ENCODE results near the gene TNFRSF21.
"Not testable (repeated sequence)": the region's sequence is repeated elsewhere in the genome, so short reads cannot be mapped to it uniquely, and the experiment has no call there.

Gene TNFRSF21

GRCh38 chr6:47343600-47343999 lies 33.9 kb upstream of the TNFRSF21 start:
- Histone ChIP-seq H3K4me3 (ENCODE audit: low read length) (no peak overlapping the region), H3K27me3 (ENCODE audit: insufficient read depth, low read length) (no peaks in the 10 kb centered on the region), H2AFZ (ENCODE audit: low read depth, low read length) (no peak overlapping the region), H3K9me3 (ENCODE audit: low read length) (no peaks in the 10 kb centered on the region), H3K4me1 (ENCODE audit: insufficient read depth, low read length) (no peaks in the 10 kb centered on the region), H3K36me3 (ENCODE audit: insufficient read depth, low read length) (no peaks in the 10 kb centered on the region)

- H3K9me3 ChIP-seq (ENCODE audit: low read length), result no peaks in the 10 kb centered on the region
- H3K27me3 ChIP-seq (ENCODE audit: insufficient read depth, low read length), result no peaks in the 10 kb centered on the region
- no peaks in the 10 kb centered on the region for H3K36me3 ChIP-seq (ENCODE audit: insufficient read depth, low read length)
- no peak overlapping the region for H2AFZ ChIP-seq (ENCODE audit: low read depth, low read length)
- H3K4me3 ChIP-seq (ENCODE audit: low read length), result no peak overlapping the region
- H3K4me1 ChIP-seq (ENCODE audit: insufficient read depth, low read length), result no peaks in the 10 kb centered on the region
These were observed 33.1 kb upstream of the TNFRSF21 start for GRCh38 chr6:47342824-47343223.

- Histone ChIP-seq H3K4me1 (ENCODE audit: insufficient read depth, low read length) (no peaks in the 10 kb centered on the region), H3K4me3 (ENCODE audit: low read length) (no peak overlapping the region)
These were observed 27.8 kb upstream of the TNFRSF21 start for GRCh38 chr6:47337519-47337918.

GRCh38 chr6:47336334-47336733 lies 26.6 kb upstream of the TNFRSF21 start:
- no peak overlapping the region for H2AFZ ChIP-seq (ENCODE audit: low read depth, low read length)
- no peak overlapping the region for H3K4me3 ChIP-seq (ENCODE audit: low read length)
- no peaks in the 10 kb centered on the region for H3K9me3 ChIP-seq (ENCODE audit: low read length)
- no peaks in the 10 kb centered on the region for H3K36me3 ChIP-seq (ENCODE audit: insufficient read depth, low read length)
- no peaks in the 10 kb centered on the region for H3K27me3 ChIP-seq (ENCODE audit: insufficient read depth, low read length)
- H3K4me1 ChIP-seq (ENCODE audit: insufficient read depth, low read length), result no peaks in the 10 kb centered on the region

More at GRCh38 chr6:47337519-47337918, 27.8 kb upstream of the TNFRSF21 start:
- no peaks in the 10 kb centered on the region for H3K9me3 ChIP-seq (ENCODE audit: low read length)
- no peaks in the 10 kb centered on the region for H3K27me3 ChIP-seq (ENCODE audit: insufficient read depth, low read length)
- H3K36me3 ChIP-seq (ENCODE audit: insufficient read depth, low read length), result no peaks in the 10 kb centered on the region
- no peak overlapping the region for H2AFZ ChIP-seq (ENCODE audit: low read depth, low read length)

GRCh38 chr6:47335466-47335865 lies 25.8 kb upstream of the TNFRSF21 start:
- Histone ChIP-seq H3K27me3 (ENCODE audit: insufficient read depth, low read length) (no peaks in the 10 kb centered on the region), H3K4me1 (ENCODE audit: insufficient read depth, low read length) (no peaks in the 10 kb centered on the region), H2AFZ (ENCODE audit: low read depth, low read length) (no peak overlapping the region), H3K36me3 (ENCODE audit: insufficient read depth, low read length) (no peaks in the 10 kb centered on the region), H3K9me3 (ENCODE audit: low read length) (no peaks in the 10 kb centered on the region), H3K4me3 (ENCODE audit: low read length) (no peak overlapping the region)

- Histone ChIP-seq H2AFZ (ENCODE audit: low read depth, low read length) (no peak overlapping the region), H3K27me3 (ENCODE audit: insufficient read depth, low read length) (no peaks in the 10 kb centered on the region), H3K4me3 (ENCODE audit: low read length) (no peak overlapping the region), H3K9me3 (ENCODE audit: low read length) (no peaks in the 10 kb centered on the region), H3K36me3 (ENCODE audit: insufficient read depth, low read length) (no peaks in the 10 kb centered on the region), H3K4me1 (ENCODE audit: insufficient read depth, low read length) (no peaks in the 10 kb centered on the region)
These were observed 24.6 kb upstream of the TNFRSF21 start for GRCh38 chr6:47334334-47334733.

GRCh38 chr6:47328606-47329005 lies 18.9 kb upstream of the TNFRSF21 start:
- H3K4me1 ChIP-seq (ENCODE audit: insufficient read depth, low read length); H3K9me3 ChIP-seq (ENCODE audit: low read length); H3K27me3 ChIP-seq (ENCODE audit: insufficient read depth, low read length); H3K36me3 ChIP-seq (ENCODE audit: insufficient read depth, low read length); H2AFZ ChIP-seq (ENCODE audit: low read depth, low read length); H3K4me3 ChIP-seq (ENCODE audit: low read length): not testable (repeated sequence)

GRCh38 chr6:47328139-47328538 lies 18.4 kb upstream of the TNFRSF21 start:
- H3K4me3 ChIP-seq (ENCODE audit: low read length); H3K36me3 ChIP-seq (ENCODE audit: insufficient read depth, low read length); H3K9me3 ChIP-seq (ENCODE audit: low read length); H3K27me3 ChIP-seq (ENCODE audit: insufficient read depth, low read length); H3K4me1 ChIP-seq (ENCODE audit: insufficient read depth, low read length); H2AFZ ChIP-seq (ENCODE audit: low read depth, low read length): not testable (repeated sequence)

GRCh38 chr6:47323887-47324286 lies 14.2 kb upstream of the TNFRSF21 start:
- no peaks in the 10 kb centered on the region for H3K36me3 ChIP-seq (ENCODE audit: insufficient read depth, low read length)

GRCh38 chr6:47323321-47323720 lies 13.6 kb upstream of the TNFRSF21 start:
- H3K27me3 ChIP-seq (ENCODE audit: insufficient read depth, low read length), result no peaks in the 10 kb centered on the region
- no peaks in the 10 kb centered on the region for H3K9me3 ChIP-seq (ENCODE audit: low read length)
- H2AFZ ChIP-seq (ENCODE audit: low read depth, low read length), result no peak overlapping the region
- no peaks in the 10 kb centered on the region for H3K36me3 ChIP-seq (ENCODE audit: insufficient read depth, low read length)
- H3K4me3 ChIP-seq (ENCODE audit: low read length), result no peak overlapping the region
- H3K4me1 ChIP-seq (ENCODE audit: insufficient read depth, low read length), result no peaks in the 10 kb centered on the region

More at GRCh38 chr6:47323887-47324286, 14.2 kb upstream of the TNFRSF21 start:
- H3K27me3 ChIP-seq (ENCODE audit: insufficient read depth, low read length), result no peaks in the 10 kb centered on the region
- H3K4me1 ChIP-seq (ENCODE audit: insufficient read depth, low read length), result no peaks in the 10 kb centered on the region
- no peak overlapping the region for H3K4me3 ChIP-seq (ENCODE audit: low read length)
- no peak overlapping the region for H2AFZ ChIP-seq (ENCODE audit: low read depth, low read length)
- no peaks in the 10 kb centered on the region for H3K9me3 ChIP-seq (ENCODE audit: low read length)

- Histone ChIP-seq H3K9me3 (ENCODE audit: low read length) (no peaks in the 10 kb centered on the region), H2AFZ (ENCODE audit: low read depth, low read length) (no peak overlapping the region), H3K36me3 (ENCODE audit: insufficient read depth, low read length) (no peaks in the 10 kb centered on the region), H3K27me3 (ENCODE audit: insufficient read depth, low read length) (no peaks in the 10 kb centered on the region), H3K4me3 (ENCODE audit: low read length) (no peak overlapping the region), H3K4me1 (ENCODE audit: insufficient read depth, low read length) (no peaks in the 10 kb centered on the region)
These were observed 11.9 kb upstream of the TNFRSF21 start for GRCh38 chr6:47321577-47321976.

- Histone ChIP-seq H3K9me3 (ENCODE audit: low read length) (no peaks in the 10 kb centered on the region), H3K4me3 (ENCODE audit: low read length) (no peak overlapping the region), H3K4me1 (ENCODE audit: insufficient read depth, low read length) (no peaks in the 10 kb centered on the region), H3K27me3 (ENCODE audit: insufficient read depth, low read length) (no peaks in the 10 kb centered on the region), H2AFZ (ENCODE audit: low read depth, low read length) (no peak overlapping the region), H3K36me3 (ENCODE audit: insufficient read depth, low read length) (no peaks in the 10 kb centered on the region)
These were observed 10.2 kb upstream of the TNFRSF21 start for GRCh38 chr6:47319867-47320266.

- Histone ChIP-seq H3K27me3 (ENCODE audit: insufficient read depth, low read length) (no peaks in the 10 kb centered on the region), H3K36me3 (ENCODE audit: insufficient read depth, low read length) (no peaks in the 10 kb centered on the region), H3K4me3 (ENCODE audit: low read length) (no peak overlapping the region), H3K9me3 (ENCODE audit: low read length) (no peaks in the 10 kb centered on the region), H3K4me1 (ENCODE audit: insufficient read depth, low read length) (no peaks in the 10 kb centered on the region), H2AFZ (ENCODE audit: low read depth, low read length) (no peak overlapping the region)
These were observed 9.7 kb upstream of the TNFRSF21 start for GRCh38 chr6:47319382-47319781.

- no peak overlapping the region for H2AFZ ChIP-seq (ENCODE audit: low read depth, low read length)
- no peaks in the 10 kb centered on the region for H3K9me3 ChIP-seq (ENCODE audit: low read length)
- no peaks in the 10 kb centered on the region for H3K4me1 ChIP-seq (ENCODE audit: insufficient read depth, low read length)
- no peaks in the 10 kb centered on the region for H3K36me3 ChIP-seq (ENCODE audit: insufficient read depth, low read length)
- H3K27me3 ChIP-seq (ENCODE audit: insufficient read depth, low read length), result no peaks in the 10 kb centered on the region
- H3K4me3 ChIP-seq (ENCODE audit: low read length), result no peak overlapping the region
These were observed 8.7 kb upstream of the TNFRSF21 start for GRCh38 chr6:47318236-47318989.

All from neuron (in vitro differentiated cells).